K562 (cell line): ENCODE results near the gene WT1. TPM values are rescaled to one million over a fixed set of nuclear protein-coding genes. Genes with fewer than 3 reads are reported as not detected.
A peak's percentile ranks its signal among the peaks of the same experiment; 100 is the strongest.

Experiments
- ATAC-seq: fragments of 200-7000 bp; cut with Tn5 transposase; 3 replicates; pipeline ENCODE4 v1.9.1; 2020; ENCODE audit warnings: moderate library complexity
- BruUV-seq: library from RNA; stranded (reverse); fragments of 400-500 nt; replicated peaks from 2 replicates; lab custom pipeline; 2021; lab: Mats Ljungman, UMichigan
- CTCF ChIA-PET: fragments of 300-600 bp; formaldehyde crosslinking; extraction: SDS; loops from one replicate; lab custom pipeline; 2021; ENCODE audit warnings: low intra/inter-chr PET ratio; lab: Yijun Ruan, JAX
- POLR2A ChIA-PET: fragments of 300-600, 350-650 bp; sonication (Branson Sonifier 250); formaldehyde crosslinking; extraction: SDS; loops from one replicate; lab custom pipeline; 2021; ENCODE audit warnings: antibody characterized with exemption, inconsistent platforms; lab: Yijun Ruan, JAX
- DNase-seq, 4 experiments: peaks; one replicate each; pipeline versions ENCODE4 v3.0.0 to v3.0.0-alpha.2; 2011 to 2018; ENCODE audit warnings: low spot score in 3 of 4, mixed read lengths in 3 of 4; ENCODE audit errors: extremely low read depth in 1 of 4
- FAIRE-seq: peaks from 2 replicates; lab custom pipeline; 2011; peaks lifted over from hg19 to GRCh38; lab: Jason Lieb, UNC
- H2AFZ ChIP-seq: 2 replicates; pipeline ENCODE4 v1.6.0; 2011; ENCODE audit warnings: low read depth, low read length, control low read depth, inconsistent platforms
- H3K27ac ChIP-seq: fragments of 200-600 bp; 3 replicates; pipeline ENCODE4 v1.8.0; 2011; ENCODE audit warnings: low read depth, mild to moderate bottlenecking, control low read depth, inconsistent platforms, low read length, moderate library complexity, mixed read lengths; ENCODE audit errors: extremely low read depth
- H3K27me3 ChIP-seq, 2 experiments: fragments of 300-600 bp in 1 of 2; 2 replicates in 1 of 2; 3 replicates in 1 of 2; pipeline versions ENCODE4 v1.6.0 to v1.8.0; 2011; ENCODE audit warnings: inconsistent platforms in 2 of 2, low read length in 2 of 2, mild to moderate bottlenecking in 1 of 2, mixed read lengths in 1 of 2, moderate library complexity in 1 of 2; ENCODE audit not compliant: control insufficient read depth in 2 of 2, insufficient read depth in 2 of 2
- H3K36me3 ChIP-seq: fragments of 300-600 bp; 3 replicates; pipeline ENCODE4 v1.8.0; 2011; ENCODE audit warnings: mild to moderate bottlenecking, low read length, inconsistent platforms; ENCODE audit not compliant: control insufficient read depth, insufficient read depth
- H3K4me1 ChIP-seq, 2 experiments: fragments of 200-600 bp in 1 of 2; replicated peaks in 1 of 2; 2 replicates in 1 of 2; 3 replicates in 1 of 2; pipeline versions ENCODE4 v1.5.1 to v1.8.0; 2011; ENCODE audit warnings: inconsistent platforms in 2 of 2, low read length in 2 of 2, mild to moderate bottlenecking in 1 of 2, mixed read lengths in 1 of 2, moderate library complexity in 1 of 2; ENCODE audit not compliant: control insufficient read depth in 2 of 2, insufficient read depth in 2 of 2
- H3K4me2 ChIP-seq: 2 replicates; pipeline ENCODE4 v1.6.1; 2011; ENCODE audit warnings: low read length, control low read depth, inconsistent platforms, mixed read lengths; ENCODE audit not compliant: insufficient read depth
- H3K4me3 ChIP-seq: fragments of 200-600 bp; sonication (generic), shearing (Covaris generic); 2 replicates; pipeline ENCODE4 v1.5.1; 2016; ENCODE audit warnings: control low read depth, inconsistent platforms
- H3K79me2 ChIP-seq: fragments of 200-600 bp; 3 replicates; pipeline ENCODE4 v1.8.0; 2011; ENCODE audit warnings: low read length, inconsistent platforms; ENCODE audit not compliant: control insufficient read depth, insufficient read depth
- H3K9ac ChIP-seq, 2 experiments: 2 replicates each; pipeline versions ENCODE4 v1.6.0 to v1.6.1; 2011; ENCODE audit warnings: low read depth in 2 of 2, low read length in 2 of 2, control low read depth in 1 of 2, inconsistent platforms in 1 of 2, mild to moderate bottlenecking in 1 of 2, mixed read lengths in 1 of 2; ENCODE audit not compliant: insufficient read depth in 1 of 2
- H3K9me1 ChIP-seq: one replicate; pipeline ENCODE4 v1.6.0; 2011; ENCODE audit warnings: inconsistent platforms, mild to moderate bottlenecking, low read length, moderate library complexity; ENCODE audit not compliant: control insufficient read depth, insufficient read depth
- H3K9me3 ChIP-seq: replicated peaks from 2 replicates; pipeline ENCODE4 v1.5.1; 2011; ENCODE audit warnings: low read depth, low read length, inconsistent platforms; ENCODE audit not compliant: control insufficient read depth, insufficient read depth
- H4K20me1 ChIP-seq: replicated peaks from 2 replicates; pipeline ENCODE4 v1.6.1; 2011; ENCODE audit warnings: low read length, inconsistent platforms, mixed read lengths; ENCODE audit not compliant: control insufficient read depth, insufficient read depth
- CBFA2T3 ChIP-seq: fragments of 450-650 bp; IDR thresholded peaks from 2 replicates; pipeline ENCODE4 v1.6.1; 2017
- HMBOX1 ChIP-seq: sonication (generic); IDR thresholded peaks from 2 replicates; pipeline ENCODE4 v1.6.1; 2016
- NR1H2 ChIP-seq: sonication (generic); formaldehyde crosslinking; IDR thresholded peaks from 2 replicates; pipeline ENCODE4 v1.4.0; 2020; ENCODE audit warnings: mild to moderate bottlenecking, missing genetic modification reagents
- PBX2 ChIP-seq, 2 experiments: IDR thresholded peaks in 1 of 2; conservative IDR thresholded peaks in 1 of 2; 2 replicates each; pipeline ENCODE4 v1.6.1; 2016; ENCODE audit warnings: low read depth in 2 of 2, mild to moderate bottlenecking in 1 of 2, missing compliant biosample characterization in 1 of 2, missing genetic modification characterization in 1 of 2, moderate library complexity in 1 of 2
- POLR3A ChIP-seq: IDR thresholded peaks from 2 replicates; pipeline ENCODE4 v1.6.1; 2011; ENCODE audit warnings: borderline replicate concordance, mild to moderate bottlenecking, moderate library complexity; ENCODE audit not compliant: insufficient read length, insufficient read depth; ENCODE audit errors: extremely low read depth
- RBM25 ChIP-seq: fragments of 200-400 bp; formaldehyde crosslinking; IDR thresholded peaks from 2 replicates; pipeline ENCODE4 v1.6.1; 2018; ENCODE audit warnings: low read length, low read depth, moderate library complexity; ENCODE audit not compliant: severe bottlenecking
- RHOXF2B ChIP-seq: fragments of 250-450 bp; sonication (Bioruptor Pico); conservative IDR thresholded peaks from 2 replicates; pipeline ENCODE4 v1.5.1; 2021
- TAL1 ChIP-seq: fragments of 450-650 bp; IDR thresholded peaks from 2 replicates; pipeline ENCODE4 v1.6.1; 2016; ENCODE audit warnings: mild to moderate bottlenecking
- TBP ChIP-seq: optimal IDR thresholded peaks from 2 replicates; pipeline ENCODE3; 2011; ENCODE audit warnings: low read depth, low read length, improper control_type of control experiment
- TCF3 ChIP-seq: sonication (generic); formaldehyde crosslinking; IDR thresholded peaks from 2 replicates; pipeline ENCODE4 v1.4.0; 2020; ENCODE audit warnings: mild to moderate bottlenecking, missing genetic modification reagents
- TEAD4 ChIP-seq, 2 experiments: sonication (generic) in 1 of 2; formaldehyde crosslinking in 1 of 2; IDR thresholded peaks; 2 replicates each; pipeline versions ENCODE4 v1.6.1 to v1.8.0; 2012 to 2022; ENCODE audit warnings: borderline replicate concordance in 1 of 2, inconsistent platforms in 1 of 2, low read length in 1 of 2, mild to moderate bottlenecking in 1 of 2, missing genetic modification reagents in 1 of 2
- ZNF584 ChIP-seq: fragments of 200-800 bp; sonication (Bioruptor generic); IDR thresholded peaks from 2 replicates; pipeline ENCODE4 v1.6.1; 2016; ENCODE audit warnings: low read depth, mild to moderate bottlenecking, missing genetic modification characterization, missing compliant biosample characterization
- ZNF639 ChIP-seq, 2 experiments: fragments of 200-800 bp in 1 of 2; sonication (Bioruptor generic) in 1 of 2; sonication (generic) in 1 of 2; formaldehyde crosslinking in 1 of 2; IDR thresholded peaks in 1 of 2; conservative IDR thresholded peaks in 1 of 2; 2 replicates each; pipeline versions ENCODE4 v1.5.0 to v1.6.1; 2016 to 2020; ENCODE audit warnings: missing compliant biosample characterization in 1 of 2, missing genetic modification characterization in 1 of 2, missing genetic modification reagents in 1 of 2
- ZNF766 ChIP-seq: fragments of 200-800 bp; sonication (Bioruptor generic); conservative IDR thresholded peaks from 2 replicates; pipeline ENCODE4 v1.6.1; 2016; ENCODE audit warnings: missing genetic modification characterization, missing compliant biosample characterization
- WGBS: fragments of 100-300 bp; shearing (Covaris generic); methylation state at CpG from one replicate; pipeline ENCODE4 v1.1.6; 2016; ENCODE audit warnings: low coverage, mixed read lengths; ENCODE audit not compliant: insufficient coverage; ENCODE audit errors: missing lambda C conversion rate; 5-methylcytosine and 5-hydroxymethylcytosine counted together
- in situ Hi-C: fragments of 300-500 bp; cut with MboI; formaldehyde crosslinking; loops from 4 replicates; pipeline ENCODE4 v1.15.0; 2018; ENCODE audit warnings: inconsistent platforms, mixed read lengths
- intact Hi-C: fragments of 100-400 bp; cut with micrococcal nuclease; formaldehyde crosslinking; loops from 2 replicates; pipeline ENCODE4 v1.14.2; 2022
- polyA plus RNA-seq, 8 experiments: library from polyadenylated mRNA; depleted of rRNA in 4 of 8; stranded (reverse) in 5 of 8; unstranded in 3 of 8; fragments of >200 nt; fragmentation: Nextera tagmentation in 2 of 8; fragmentation: Illumina TruSeq in 1 of 8; extraction: Ambion mirVana in 2 of 8; extraction: Trizol in 1 of 8; gene quantifications; 2 replicates each; pipeline versions ENCODE4 v1.2.1 to v1.2.3, GENCODE V29; 2011 to 2014; ENCODE audit warnings: inconsistent platforms in 1 of 8, missing spikeins in 1 of 8
- total RNA-seq, 7 experiments: library from RNA; depleted of rRNA in 6 of 7; stranded (reverse); fragments of >200 nt in 6 of 7; fragmentation: Illumina TruSeq in 2 of 7; extraction: Trizol in 2 of 7; gene quantifications; 2 replicates each; pipeline versions ENCODE4 v1.2.1 to v1.2.3, GENCODE V29; 2011 to 2021; ENCODE audit warnings: low replicate concordance in 1 of 7

Gene WT1
- total and polyA plus RNA-seq, 9 of the 15 experiments (the other 6 are each of a cell fraction or from before 2014, with no cell fraction given), result 7.1 to 33.8 (median 19.4) TPM

- TF ChIP-seq NR1H2 (CRISPR knock-in tag) (no peak), CBFA2T3 (no peak), RHOXF2B (no peak)
Measured at GRCh38 chr11:32388365-32388764, 47.0 kb downstream of the WT1 start (continued).

GRCh38 chr11:32387411-32387810 lies 47.9 kb downstream of the WT1 start:
- POLR2A ChIA-PET, result interaction anchor here (1.1 to 1.9 kb wide), 3 partner anchors 10 to 34 kb away, joined by 3 to 7 read pairs (median 4); no protein-coding TSS in a partner anchor
- no peaks in the 10 kb centered on the region for H3K9me3 ChIP-seq
- in situ Hi-C loops, result loop anchor here (10.0 kb wide), 1 partner anchor 197 kb away; the partner anchor contains the start of gene EIF3M
- intact Hi-C loops, result loop anchor here (2.0 kb wide), 2 partner anchors 33 to 175 kb away; no protein-coding TSS in a partner anchor
- H3K27ac ChIP-seq, result peak overlapping the region; percentile 59
- H3K27me3 ChIP-seq, result no peaks in the 10 kb centered on the region
- peaks cover 0 to 30% of the 10 kb centered on the region in 2 experiments; a peak in 4 of 5 replicates for H3K4me1 ChIP-seq
- CTCF ChIA-PET, result no interaction called here
- H4K20me1 ChIP-seq, result no peaks in the 10 kb centered on the region
- FAIRE-seq, result no peak
- peak overlapping the region in 1 of 2 experiments; percentile 15; a peak in 1 of 4 replicates for H3K9ac ChIP-seq
- peaks cover 76% of the 10 kb centered on the region for H3K36me3 ChIP-seq
- H3K9me1 ChIP-seq, result no peaks in the 10 kb centered on the region
- H3K4me2 ChIP-seq, result peak overlapping the region; percentile 30; the same call in 1 of the 2 replicates
- ATAC-seq, result peak; percentile 36
- peak in 1 of 4 experiments; percentile 16 for DNase-seq
- 7% methylated on average over 4 of the region's 4 CpGs for WGBS
- H3K4me3 ChIP-seq, result no peak overlapping the region
- no peak overlapping the region for H2AFZ ChIP-seq
- H3K79me2 ChIP-seq, result no peaks in the 10 kb centered on the region
- BruUV-seq, result no TSS peak
- TF ChIP-seq ZNF766 (CRISPR knock-in tag) (0 out of 2 replicates have a peak, but pooled peaks have one; percentile 0), PBX2 (CRISPR knock-in tag; IDR thresholded peaks at IDR 0.05; ENCODE audit: low read depth) (no peak), PBX2 (tag; conservative IDR thresholded peaks at IDR 0.05; ENCODE audit: low read depth) (0 out of 2 replicates have a peak, but pooled peaks have one; percentile 2), HMBOX1 (peak; percentile 26; the same call in 1 of the 2 replicates), TBP (no peak), TAL1 (peak; percentile 6; the same call in 1 of the 2 replicates), ZNF639 (CRISPR knock-in tag; conservative IDR thresholded peaks at IDR 0.05 in 1 of 2, IDR thresholded peaks at IDR 0.05 in 1 of 2) (peak in 1 of 2 experiments; percentile 2; a peak in 1 of 4 replicates), ZNF584 (CRISPR knock-in tag) (0 out of 2 replicates have a peak, but pooled peaks have one; percentile 14), CBFA2T3 (0 out of 2 replicates have a peak, but pooled peaks have one; percentile 9), TCF3 (CRISPR knock-in tag) (peak; percentile 44; the same call in 1 of the 2 replicates), TEAD4 (IDR thresholded peaks at IDR 0.05; ENCODE audit: low read length) (peak; percentile 48; the same call in 1 of the 2 replicates), TEAD4 (CRISPR knock-in tag; IDR thresholded peaks at IDR 0.05; ENCODE audit: borderline replicate concordance) (no peak), RBM25 (no peak), POLR3A (no peak)
